ENCODE results near the gene SLCO6A1.

- TF ChIP-seq CTCF (IDR thresholded peaks at IDR 0.05 in 8 of 11, conservative IDR thresholded peaks at IDR 0.05 in 3 of 11) (no peak), POLR2A (IDR thresholded peaks at IDR 0.05) (no peak), POLR2AphosphoS5 (IDR thresholded peaks at IDR 0.05) (no peak)
Observed at GRCh38 chr5:102539996-102540728, 41.4 kb upstream of the SLCO6A1 start.

All from spleen (tissue), 7 donors.